ENCODE measurements around the gene CACNA1C. TPM values are rescaled to one million over a fixed set of nuclear protein-coding genes. Genes with fewer than 3 reads are reported as not detected.

CACNA1C gene
- polyA plus RNA-seq, 1 donor from 2014 or later, result 0.06 TPM

- Mint-ChIP-seq H3K4me1 (peaks cover 0 to 8% (median 0%) of the 10 kb centered on the region in 3 donors), H3K4me3 (no peak overlapping the region), H3K27ac (no peak overlapping the region), H3K27me3 (peaks cover 36% of the 10 kb centered on the region), H3K9me3 (no peaks in the 10 kb centered on the region), H3K36me3 (peaks cover 1% of the 10 kb centered on the region)
These were observed 592.7 kb downstream of the CACNA1C start for GRCh38 chr12:2645460-2645859.

GRCh38 chr12:2646341-2646740 lies 593.6 kb downstream of the CACNA1C start:
- peaks cover 0 to 8% (median 0%) of the 10 kb centered on the region in 3 donors for H3K4me1 Mint-ChIP-seq
- no peaks in the 10 kb centered on the region for H3K9me3 Mint-ChIP-seq
- H3K27ac Mint-ChIP-seq, result no peak overlapping the region

GRCh38 chr12:2647186-2647585 lies 594.4 kb downstream of the CACNA1C start:
- H3K27ac Mint-ChIP-seq, result no peak overlapping the region
- no peaks in the 10 kb centered on the region for H3K9me3 Mint-ChIP-seq
- H3K36me3 Mint-ChIP-seq, result peaks cover 1% of the 10 kb centered on the region
- peaks cover 33% of the 10 kb centered on the region for H3K27me3 Mint-ChIP-seq
- H3K4me1 Mint-ChIP-seq, result peaks cover 0 to 7% (median 0%) of the 10 kb centered on the region in 3 donors
- H3K4me3 Mint-ChIP-seq, result no peak overlapping the region

More at GRCh38 chr12:2646341-2646740, 593.6 kb downstream of the CACNA1C start:
- Mint-ChIP-seq H3K36me3 (peaks cover 1% of the 10 kb centered on the region), H3K27me3 (peaks cover 33% of the 10 kb centered on the region), H3K4me3 (no peak overlapping the region)

- Mint-ChIP-seq H3K4me1 (peaks cover 0 to 6% (median 0%) of the 10 kb centered on the region in 3 donors), H3K36me3 (peaks cover 1% of the 10 kb centered on the region), H3K27me3 (peaks cover 28% of the 10 kb centered on the region), H3K9me3 (no peaks in the 10 kb centered on the region), H3K27ac (no peak overlapping the region), H3K4me3 (no peak overlapping the region)
These were observed 595.6 kb downstream of the CACNA1C start for GRCh38 chr12:2648406-2648805.

- peaks cover 0 to 6% (median 0%) of the 10 kb centered on the region in 3 donors for H3K4me1 Mint-ChIP-seq
- peaks cover 24% of the 10 kb centered on the region for H3K27me3 Mint-ChIP-seq
- no peak overlapping the region for H3K4me3 Mint-ChIP-seq
- H3K9me3 Mint-ChIP-seq, result no peaks in the 10 kb centered on the region
- H3K36me3 Mint-ChIP-seq, result peaks cover 1% of the 10 kb centered on the region
- H3K27ac Mint-ChIP-seq, result no peak overlapping the region
These were observed 596.6 kb downstream of the CACNA1C start for GRCh38 chr12:2649201-2650030.

GRCh38 chr12:2650261-2651067 lies 597.7 kb downstream of the CACNA1C start:
- Mint-ChIP-seq H3K36me3 (peaks cover 1% of the 10 kb centered on the region), H3K27me3 (peaks cover 17% of the 10 kb centered on the region)

GRCh38 chr12:2651068-2651965 lies 598.5 kb downstream of the CACNA1C start:
- Mint-ChIP-seq H3K27ac (no peak overlapping the region), H3K36me3 (peaks cover 1% of the 10 kb centered on the region), H3K9me3 (no peaks in the 10 kb centered on the region), H3K4me3 (peak overlapping the region in 1 of 4 donors; percentile 49), H3K4me1 (no peaks in the 10 kb centered on the region), H3K27me3 (peaks cover 11% of the 10 kb centered on the region)

More at GRCh38 chr12:2650261-2651067, 597.7 kb downstream of the CACNA1C start:
- Mint-ChIP-seq H3K9me3 (no peaks in the 10 kb centered on the region), H3K4me3 (peak overlapping the region in 1 of 4 donors; percentile 49), H3K27ac (no peak overlapping the region), H3K4me1 (peaks cover 0 to 2% (median 0%) of the 10 kb centered on the region in 3 donors)

GRCh38 chr12:2652011-2652400 lies 599.2 kb downstream of the CACNA1C start:
- Mint-ChIP-seq H3K27ac (no peak overlapping the region), H3K36me3 (no peaks in the 10 kb centered on the region), H3K27me3 (peaks cover 7% of the 10 kb centered on the region), H3K9me3 (peaks cover 0 to 5% (median 3%) of the 10 kb centered on the region in 3 donors), H3K4me1 (no peaks in the 10 kb centered on the region), H3K4me3 (no peak overlapping the region)

- Mint-ChIP-seq H3K27me3 (peaks cover 7% of the 10 kb centered on the region), H3K36me3 (no peaks in the 10 kb centered on the region), H3K27ac (no peak overlapping the region), H3K4me1 (no peaks in the 10 kb centered on the region), H3K4me3 (no peak overlapping the region), H3K9me3 (peaks cover 0 to 5% (median 4%) of the 10 kb centered on the region in 3 donors)
These were observed 599.8 kb downstream of the CACNA1C start for GRCh38 chr12:2652401-2653081.

GRCh38 chr12:2653461-2653965 lies 600.7 kb downstream of the CACNA1C start:
- H3K27ac Mint-ChIP-seq, result no peak overlapping the region
- peaks cover 7% of the 10 kb centered on the region for H3K27me3 Mint-ChIP-seq
- H3K9me3 Mint-ChIP-seq, result peaks cover 0 to 5% (median 4%) of the 10 kb centered on the region in 3 donors
- H3K36me3 Mint-ChIP-seq, result no peaks in the 10 kb centered on the region
- no peaks in the 10 kb centered on the region for H3K4me1 Mint-ChIP-seq
- no peak overlapping the region for H3K4me3 Mint-ChIP-seq

GRCh38 chr12:2654311-2654710 lies 601.5 kb downstream of the CACNA1C start:
- Mint-ChIP-seq H3K9me3 (peaks cover 0 to 5% (median 4%) of the 10 kb centered on the region in 3 donors), H3K27me3 (peaks cover 7% of the 10 kb centered on the region), H3K4me1 (no peaks in the 10 kb centered on the region), H3K27ac (no peak overlapping the region), H3K4me3 (no peak overlapping the region), H3K36me3 (no peaks in the 10 kb centered on the region)

- H3K27ac Mint-ChIP-seq, result no peak overlapping the region
- peaks cover 0 to 5% (median 4%) of the 10 kb centered on the region in 3 donors for H3K9me3 Mint-ChIP-seq
These were observed 602.0 kb downstream of the CACNA1C start for GRCh38 chr12:2654741-2655140.

GRCh38 chr12:2662524-2662923 lies 609.7 kb downstream of the CACNA1C start:
- Mint-ChIP-seq H3K4me3 (no peak overlapping the region), H3K9me3 (peaks cover 0 to 2% (median 0%) of the 10 kb centered on the region in 3 donors), H3K4me1 (no peaks in the 10 kb centered on the region), H3K27me3 (no peaks in the 10 kb centered on the region), H3K36me3 (no peaks in the 10 kb centered on the region), H3K27ac (no peak overlapping the region)

More at GRCh38 chr12:2654741-2655140, 602.0 kb downstream of the CACNA1C start:
- Mint-ChIP-seq H3K27me3 (peaks cover 4% of the 10 kb centered on the region), H3K36me3 (no peaks in the 10 kb centered on the region), H3K4me1 (no peaks in the 10 kb centered on the region), H3K4me3 (no peak overlapping the region)
